IPS-11a (cell line): Measurements from ENCODE around the gene DYDC2.
A peak's percentile ranks its signal among the peaks of the same experiment; 100 is the strongest.

Experiments used
- H3K4me3 ChIP-seq: one replicate; pipeline ENCODE4 v1.5.1; 2013; ENCODE audit warnings: low read depth, low read length, control low read depth

The DYDC2 gene

DNA sequence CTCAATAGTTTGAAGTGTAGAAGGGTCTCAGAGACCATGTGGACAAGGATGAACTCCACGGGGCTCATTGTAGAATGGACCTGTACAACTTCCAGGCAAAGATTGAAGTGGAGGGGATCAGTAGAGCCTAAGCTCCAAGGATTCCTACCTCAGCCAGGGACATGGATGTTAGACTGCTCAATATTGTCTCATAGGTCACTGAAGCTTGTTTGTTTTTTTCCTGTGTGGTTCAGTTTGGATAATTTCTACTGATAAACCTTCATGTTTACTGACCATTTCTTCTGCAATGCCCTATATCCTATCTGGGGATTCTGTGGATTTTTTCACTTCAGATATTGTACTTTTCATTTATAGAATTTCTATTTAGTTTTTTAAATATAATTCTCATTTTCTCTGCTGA, 8.9 kb downstream of the DYDC2 start:
- no peak overlapping the region for H3K4me3 ChIP-seq

DNA sequence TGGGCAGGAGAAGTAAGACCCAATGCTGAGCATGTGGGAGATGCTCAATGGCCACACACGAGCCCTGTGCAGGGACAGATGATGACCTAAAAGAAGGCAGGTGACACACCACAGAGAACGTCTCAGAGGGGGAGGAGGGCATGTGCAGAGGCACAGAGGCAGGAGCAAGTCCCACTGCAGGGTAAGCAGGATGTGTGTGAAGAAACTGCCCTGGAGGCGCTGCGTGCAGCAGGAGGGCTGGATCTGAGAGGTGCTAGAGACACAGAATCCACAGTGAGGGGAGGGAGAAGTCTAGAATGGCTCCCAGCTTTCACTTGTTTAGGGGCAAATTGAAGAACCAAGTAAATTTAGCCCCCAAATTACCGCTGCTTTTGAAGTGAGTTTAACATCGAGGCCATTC, 14.9 kb downstream of the DYDC2 start:
- no peak overlapping the region for H3K4me3 ChIP-seq

DNA sequence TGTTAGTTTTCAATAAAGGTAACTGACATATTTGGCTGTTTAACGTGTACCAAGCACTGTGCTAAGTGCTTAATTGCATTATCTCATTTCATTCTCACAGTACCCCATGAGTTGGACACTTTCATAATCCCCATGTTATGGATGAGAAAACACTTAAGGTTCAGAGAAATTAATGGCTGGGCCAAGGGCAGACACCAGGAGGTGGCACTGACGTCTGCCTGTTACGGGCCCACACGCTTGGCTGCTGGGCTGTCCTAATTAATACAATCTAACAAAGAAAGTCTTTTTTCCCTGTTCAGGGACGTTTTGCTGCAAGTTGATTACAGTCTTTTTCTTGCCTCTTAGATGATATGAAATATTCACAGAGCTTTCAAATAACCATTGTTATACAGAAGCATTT, 16.1 kb downstream of the DYDC2 start:
- H3K4me3 ChIP-seq, result no peak overlapping the region

DNA sequence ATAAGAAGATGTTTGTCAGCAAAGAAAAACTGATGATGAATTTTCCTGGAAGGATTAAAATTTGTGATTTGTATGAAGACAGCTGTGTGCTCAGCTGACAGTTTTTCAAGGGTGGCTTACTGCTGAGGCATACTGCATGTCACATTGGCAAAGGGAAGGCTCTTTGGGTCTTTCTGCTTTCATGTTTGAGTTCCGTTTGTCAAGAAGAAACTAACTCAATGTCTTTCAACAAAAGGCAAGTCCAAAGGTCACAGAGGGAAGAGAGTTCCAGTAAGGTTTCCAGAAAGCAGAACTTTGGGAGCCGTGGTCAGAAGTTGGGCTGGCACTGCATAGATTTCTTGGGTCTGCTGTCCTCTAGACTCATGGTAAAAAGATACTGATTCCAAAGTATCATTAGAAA, 16.9 kb downstream of the DYDC2 start:
- no peak overlapping the region for H3K4me3 ChIP-seq

DNA sequence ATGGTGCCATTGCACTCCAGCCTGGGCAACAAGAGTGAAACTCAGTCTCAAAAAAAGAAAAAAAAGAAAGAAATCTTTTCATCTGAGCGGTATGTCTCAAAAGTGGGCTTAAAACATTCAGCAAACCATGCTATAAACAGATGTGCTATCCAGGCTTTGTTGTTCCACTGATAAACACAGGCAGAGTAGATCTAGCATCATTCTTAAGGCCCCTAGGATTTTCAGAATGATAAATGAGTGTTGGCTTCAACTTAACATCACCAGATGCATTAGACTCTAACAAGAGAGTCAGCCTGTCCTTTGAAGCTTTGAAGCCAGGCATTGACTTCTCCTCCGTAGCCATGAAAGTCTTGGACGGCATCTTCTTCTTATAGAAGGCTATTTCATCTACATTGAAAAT, 23.1 kb downstream of the DYDC2 start:
- H3K4me3 ChIP-seq, result no peak overlapping the region

DNA sequence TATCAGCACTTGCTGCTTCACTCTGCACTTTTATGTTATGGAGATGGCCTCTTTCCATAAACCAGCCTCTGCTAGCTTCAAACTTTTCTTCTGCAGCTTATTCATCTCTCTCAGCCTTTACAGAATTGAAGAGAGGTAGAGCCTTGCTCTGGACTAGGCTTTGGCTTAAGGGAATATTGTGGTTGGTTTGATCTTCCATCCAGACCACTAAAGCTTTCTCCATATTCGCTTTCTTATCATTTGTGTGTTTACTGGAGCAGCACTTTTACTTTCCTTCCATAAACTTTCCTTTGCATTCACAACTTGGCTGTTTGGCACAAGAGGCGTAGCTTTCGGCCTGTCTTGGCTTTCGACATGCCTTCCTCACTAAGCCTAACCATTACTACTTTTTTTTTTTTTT, 23.6 kb downstream of the DYDC2 start:
- H3K4me3 ChIP-seq, result no peak overlapping the region

DNA sequence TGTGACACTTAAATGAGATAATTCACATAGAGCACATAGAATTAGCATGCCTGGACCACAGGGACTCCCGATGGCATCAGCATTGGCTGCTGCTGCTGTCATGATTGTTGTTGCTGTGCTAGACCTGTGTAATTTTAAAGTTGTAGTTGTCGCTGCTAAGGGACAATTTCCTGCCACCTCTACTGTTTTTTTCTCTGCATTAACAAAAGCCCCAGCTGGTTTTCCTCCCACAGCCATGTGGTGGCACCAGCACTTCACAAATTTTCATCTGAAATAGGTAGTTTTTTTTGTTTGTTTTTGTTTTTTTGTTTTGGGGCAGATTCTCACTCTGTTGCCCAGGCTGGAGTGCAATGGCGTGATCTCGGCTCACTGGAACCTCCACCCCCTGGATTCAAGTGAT, 26.4 kb downstream of the DYDC2 start:
- H3K4me3 ChIP-seq, result no peak overlapping the region

DNA sequence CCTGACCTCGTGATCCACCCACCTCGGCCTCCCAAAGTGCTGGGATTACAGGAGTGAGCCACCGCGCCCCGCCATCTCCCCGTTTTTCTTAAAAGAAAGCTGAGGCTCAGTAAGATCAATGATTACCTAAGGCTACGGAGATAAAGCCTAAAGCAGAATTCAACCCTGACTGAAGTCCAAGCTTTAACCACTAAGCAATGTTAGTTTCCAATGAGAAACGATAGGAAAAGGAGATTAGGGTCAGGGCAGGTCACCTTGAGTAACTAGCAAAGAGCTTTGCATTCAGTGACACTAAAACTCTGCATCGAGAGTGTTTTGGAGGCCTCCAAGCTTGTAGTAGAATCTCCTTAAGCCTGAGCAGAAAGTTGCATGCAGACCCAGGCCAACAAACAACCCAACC, 34.2 kb downstream of the DYDC2 start:
- H3K4me3 ChIP-seq, result no peak overlapping the region

DNA sequence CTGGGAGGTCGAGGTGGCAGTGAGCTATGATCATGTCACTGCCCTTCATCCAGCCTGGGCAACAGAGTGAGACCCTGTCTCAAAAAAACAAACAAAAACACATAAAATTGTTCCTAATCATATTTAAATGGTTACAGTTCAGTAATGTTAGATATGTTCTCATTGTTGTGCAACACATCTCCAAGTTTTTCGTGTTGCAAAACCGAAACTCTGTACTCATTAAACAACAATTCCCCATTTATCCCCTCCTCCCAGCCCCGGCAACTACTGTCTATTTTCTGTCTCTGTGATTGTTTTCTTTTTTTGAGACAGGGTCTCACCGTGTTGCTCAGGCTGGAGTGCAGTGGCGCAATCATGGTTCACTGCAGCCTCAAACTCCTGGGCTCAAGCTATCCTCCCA, 35.7 kb downstream of the DYDC2 start:
- H3K4me3 ChIP-seq, result no peak overlapping the region

DNA sequence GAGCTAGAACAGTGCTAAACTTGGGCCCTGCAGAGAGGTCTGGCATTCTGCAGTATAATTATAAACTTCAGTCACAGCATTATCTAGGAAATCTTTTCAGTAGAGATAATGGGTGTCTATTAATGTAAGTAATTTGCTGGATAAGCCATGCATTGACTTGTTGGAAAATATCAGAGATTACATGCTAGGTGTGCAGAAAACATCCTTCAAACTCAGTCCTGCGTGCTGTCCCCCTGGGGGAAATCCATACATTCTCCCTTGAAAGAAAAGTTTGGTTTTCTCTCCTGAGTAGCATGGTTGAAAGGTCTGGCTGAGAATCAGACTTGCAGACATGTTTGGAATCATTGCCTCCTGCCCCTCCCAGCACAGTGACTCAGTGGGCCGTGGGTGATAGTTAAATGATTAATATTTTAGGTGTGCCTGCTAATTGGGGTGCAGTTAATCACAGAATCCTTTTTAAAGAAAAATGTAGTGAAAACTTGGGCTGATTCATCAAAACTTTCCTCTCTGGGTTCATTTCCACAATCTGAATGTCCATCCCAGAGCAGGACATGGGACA, 37.9 kb downstream of the DYDC2 start:
- H3K4me3 ChIP-seq, result no peak overlapping the region

DNA sequence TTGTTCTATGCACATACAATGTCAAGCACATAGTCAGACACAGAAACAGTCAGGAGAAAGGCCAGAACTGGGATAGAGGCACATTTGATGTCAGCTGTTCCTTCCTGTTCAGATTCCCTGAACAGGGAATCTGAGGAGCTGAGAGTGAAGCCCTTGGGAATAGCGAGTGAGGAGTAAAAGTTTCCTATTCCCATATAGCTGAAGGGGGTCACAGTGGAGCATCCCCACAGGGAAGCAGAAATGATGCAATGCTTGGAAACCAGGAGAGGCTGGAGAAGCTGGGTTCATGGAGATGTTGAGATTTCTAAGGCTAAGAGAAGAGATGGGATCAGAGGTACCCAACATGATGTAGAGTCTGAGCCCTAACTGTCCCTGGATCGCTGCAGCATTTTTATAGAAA, 40.4 kb downstream of the DYDC2 start:
- no peak overlapping the region for H3K4me3 ChIP-seq

DNA sequence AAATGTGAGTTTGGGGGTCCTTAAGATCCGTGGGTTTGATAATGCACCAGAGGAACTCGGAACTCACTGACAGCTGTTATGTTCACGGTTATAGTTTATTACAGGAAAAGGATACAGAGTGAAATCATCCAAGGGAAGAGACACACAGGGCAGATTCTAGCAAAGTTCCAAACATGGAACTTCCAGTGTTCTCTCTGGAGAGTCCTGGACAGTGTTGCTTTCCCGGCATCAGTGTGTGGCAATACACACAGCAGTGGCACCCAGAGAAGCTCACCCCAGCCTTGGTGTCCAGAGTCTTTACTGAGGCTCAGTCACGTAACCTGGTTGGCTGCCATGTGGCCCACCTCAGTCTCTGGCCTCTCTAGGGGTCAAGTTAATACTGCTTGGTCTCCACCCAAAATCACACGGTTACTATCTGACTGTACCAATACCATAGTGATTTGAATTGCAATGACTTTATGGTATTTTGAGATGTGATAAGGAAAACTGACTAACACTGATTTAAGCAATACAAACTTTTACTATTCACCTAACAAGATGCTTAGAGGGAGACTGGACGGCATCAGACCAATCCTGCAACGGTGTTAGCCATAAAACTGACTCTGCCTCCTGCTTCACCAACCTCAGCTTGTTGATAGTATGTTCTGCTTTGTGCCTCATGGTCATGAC, 43.7 kb downstream of the DYDC2 start:
- no peak overlapping the region for H3K4me3 ChIP-seq

DNA sequence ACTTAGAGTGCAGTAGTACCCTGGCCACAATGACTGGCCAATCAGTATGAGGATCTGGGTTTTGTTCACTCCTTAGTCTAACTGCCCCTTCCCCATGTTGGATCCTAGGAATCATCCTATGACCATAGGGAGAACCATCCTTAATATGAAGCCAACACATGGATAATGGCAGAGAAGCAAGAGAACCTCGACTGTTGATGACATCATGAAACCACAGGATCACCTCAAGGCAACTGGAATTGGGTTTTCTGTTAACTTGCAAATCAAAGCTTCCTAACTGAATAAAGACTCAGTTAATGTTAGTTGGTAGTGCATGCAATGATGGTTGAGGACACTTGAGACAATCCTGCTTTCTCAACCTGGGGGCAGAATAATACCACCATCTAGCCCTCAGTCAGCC, 48.5 kb downstream of the DYDC2 start:
- H3K4me3 ChIP-seq, result no peak overlapping the region

DNA sequence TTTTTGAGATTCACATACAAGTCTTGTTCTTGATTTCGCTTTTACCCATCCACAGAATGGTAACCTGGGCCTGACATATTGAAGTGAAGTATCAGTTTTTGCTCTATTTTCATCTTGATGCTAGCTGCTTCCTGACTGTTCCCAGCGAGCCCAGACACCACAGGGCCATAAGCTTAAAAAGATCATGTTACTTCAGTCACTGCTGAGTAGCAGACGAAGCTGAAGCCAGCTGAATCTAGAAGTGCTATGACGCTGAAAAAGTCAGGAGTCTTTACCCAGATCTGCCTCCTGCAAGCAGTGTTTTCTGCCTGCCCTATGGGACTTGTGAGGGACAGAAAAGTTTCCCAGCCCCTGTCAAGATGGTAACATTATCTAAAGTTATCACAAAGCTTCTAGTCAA, 49.0 kb downstream of the DYDC2 start:
- no peak overlapping the region for H3K4me3 ChIP-seq

DNA sequence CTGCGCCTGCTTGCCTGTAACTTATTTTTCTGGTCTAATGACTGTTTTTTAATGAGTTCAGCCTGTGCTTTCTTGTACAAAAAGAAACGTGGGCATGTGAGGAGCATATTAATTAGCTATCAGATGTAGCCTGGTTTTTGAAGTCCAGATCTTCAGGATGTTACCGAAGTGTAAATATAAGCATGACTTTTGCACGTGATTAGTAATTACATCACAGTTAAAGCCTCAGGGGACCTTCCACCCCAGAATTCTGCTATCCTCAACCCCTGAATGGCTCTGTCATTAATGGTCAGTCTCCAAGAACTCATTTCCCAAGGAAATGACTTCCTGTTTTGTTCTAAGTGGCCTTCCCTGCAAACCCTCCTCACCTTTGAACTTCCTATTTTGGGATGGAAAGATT, 49.6 kb downstream of the DYDC2 start:
- H3K4me3 ChIP-seq, result no peak overlapping the region

DNA sequence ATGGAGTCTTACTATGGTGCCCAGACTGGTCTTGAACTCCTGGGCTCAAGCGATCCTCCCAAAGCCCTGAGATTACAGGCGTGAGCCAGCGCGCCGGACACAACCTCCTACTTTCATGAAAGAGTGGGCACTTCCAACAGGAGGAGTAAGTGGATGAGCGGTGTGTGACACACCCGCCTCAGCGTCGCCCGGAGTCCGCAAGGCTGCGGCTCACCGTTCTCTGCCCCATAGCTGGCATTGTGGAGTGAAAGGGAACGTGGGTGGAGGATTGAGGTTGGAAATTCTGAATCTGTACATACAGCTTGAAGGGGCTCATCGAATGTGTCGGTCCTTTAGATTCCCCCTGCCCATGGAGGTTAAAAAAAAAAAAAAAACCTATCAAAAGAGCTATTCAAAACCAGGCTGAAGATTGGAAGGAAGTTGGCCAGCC, 51.2 kb downstream of the DYDC2 start:
- peak overlapping the region; percentile 58 for H3K4me3 ChIP-seq

DNA sequence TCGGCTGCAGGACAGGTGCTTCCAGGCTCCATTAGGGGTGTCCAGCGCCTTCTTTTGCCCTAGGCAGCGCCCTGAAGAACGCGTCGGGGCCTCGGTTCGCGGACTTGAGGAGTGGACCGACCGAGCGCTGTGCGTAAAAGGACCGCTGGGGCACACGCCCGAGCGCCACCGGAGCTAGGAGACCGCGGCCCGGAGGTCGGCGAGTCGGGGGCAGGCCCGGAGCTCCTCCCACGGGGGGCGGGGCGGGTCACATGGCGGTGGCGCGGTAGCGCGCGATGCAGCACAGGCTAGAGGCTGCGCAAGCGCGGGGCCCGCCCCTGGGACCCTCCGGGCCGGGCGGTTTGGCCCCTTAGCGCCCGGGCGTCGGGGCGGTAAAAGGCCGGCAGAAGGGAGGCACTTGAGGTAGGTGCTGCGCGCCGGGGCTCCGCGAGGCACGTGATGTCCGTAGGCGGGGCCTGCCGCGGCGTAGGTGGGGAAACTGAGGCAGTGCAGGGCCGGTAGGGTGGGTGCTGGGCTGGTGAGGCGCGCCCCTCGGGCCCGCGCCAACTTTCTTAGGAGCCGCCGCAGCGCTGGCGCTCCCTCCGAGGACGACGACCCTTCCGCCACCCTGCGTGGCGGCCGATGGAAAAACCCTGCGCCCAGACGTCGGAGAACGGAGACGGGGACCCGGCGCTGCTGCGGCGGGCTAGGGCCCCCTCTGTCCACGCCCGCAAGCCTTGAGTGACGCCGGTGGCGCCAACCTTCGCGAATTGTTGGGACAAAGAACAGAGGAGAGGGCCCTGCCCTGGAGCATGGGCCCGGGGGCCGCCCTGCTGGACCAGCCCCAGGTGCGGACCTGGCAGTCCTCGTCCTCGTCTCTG, 51.9 kb downstream of the DYDC2 start, which contains the start of gene PRXL2A:
Gene PRXL2A (plus strand): TSS at position 310 of the 860 bp plus-strand sequence. CDS start 11,917 bp downstream, outside the sequence.
- H3K4me3 ChIP-seq, result peak within 1 kb of the TSS; percentile 58

DNA sequence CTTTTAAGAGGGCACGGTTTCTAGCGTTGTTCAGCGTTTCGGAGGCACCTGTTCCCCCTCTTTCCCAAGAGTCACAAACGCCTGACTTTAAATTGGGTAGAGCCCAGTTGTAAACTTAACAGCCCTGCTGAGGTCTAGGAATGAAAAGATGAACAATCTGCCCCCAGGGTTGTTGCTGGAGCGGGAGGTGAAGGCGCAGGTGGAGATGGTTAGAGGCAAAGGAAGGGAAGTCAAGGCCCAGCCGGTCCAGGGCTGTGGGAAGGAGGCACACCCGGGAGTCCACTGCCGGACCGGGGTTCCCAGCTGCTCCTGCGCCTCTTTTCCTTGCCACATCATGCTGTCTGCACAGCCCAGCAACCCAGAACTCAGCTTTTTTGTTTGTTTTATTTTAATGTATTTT, 52.5 kb downstream of the DYDC2 start:
- peak overlapping the region; percentile 58 for H3K4me3 ChIP-seq

DNA sequence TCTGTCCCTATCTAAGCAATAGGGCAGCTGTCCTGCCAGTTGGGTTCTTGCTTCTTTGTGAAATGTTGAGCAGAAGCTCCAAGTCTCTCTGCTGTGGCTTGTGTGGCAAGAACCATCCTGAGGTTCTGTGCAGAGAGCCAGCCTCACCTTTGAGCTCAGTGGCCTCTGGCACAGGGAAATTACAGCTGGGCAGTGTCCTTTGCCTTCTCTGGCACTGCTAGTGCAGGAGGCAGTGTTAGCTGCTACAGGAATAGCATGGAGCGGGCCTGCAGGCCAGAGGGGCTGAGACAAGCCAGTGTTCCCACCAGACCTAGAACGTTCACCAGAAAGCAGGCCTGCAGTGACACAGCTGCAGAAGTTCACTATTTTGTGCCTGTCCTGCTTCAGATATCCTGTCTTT, 53.5 kb downstream of the DYDC2 start:
- H3K4me3 ChIP-seq, result no peak overlapping the region

DNA sequence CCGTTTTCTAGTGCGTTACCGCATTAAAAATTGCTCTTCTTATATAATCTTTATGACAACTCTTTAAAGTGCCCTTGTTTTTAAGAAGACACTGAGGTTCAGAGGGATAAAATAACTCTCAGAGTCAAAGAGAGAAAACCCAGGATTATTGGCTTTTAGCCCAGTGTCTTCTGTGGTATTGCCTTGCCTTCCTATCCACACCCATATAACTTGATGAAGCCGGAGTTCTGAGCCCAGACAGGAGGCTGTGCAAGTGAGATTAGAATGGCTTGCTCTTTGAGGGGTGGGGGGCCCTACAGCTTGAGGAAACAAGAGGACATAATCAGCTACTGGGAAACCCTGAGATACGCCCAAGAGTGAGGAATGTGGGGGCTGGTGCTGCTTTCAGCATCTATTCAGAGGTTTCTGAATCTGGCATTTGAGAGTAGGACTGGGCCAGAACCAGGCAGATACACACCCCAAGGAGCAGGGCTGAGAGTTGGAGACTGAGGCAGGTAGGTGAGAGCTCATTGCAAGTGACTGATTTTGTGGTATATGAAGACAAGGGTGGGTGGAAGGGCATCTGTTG, 54.1 kb downstream of the DYDC2 start:
- H3K4me3 ChIP-seq, result no peak overlapping the region

DNA sequence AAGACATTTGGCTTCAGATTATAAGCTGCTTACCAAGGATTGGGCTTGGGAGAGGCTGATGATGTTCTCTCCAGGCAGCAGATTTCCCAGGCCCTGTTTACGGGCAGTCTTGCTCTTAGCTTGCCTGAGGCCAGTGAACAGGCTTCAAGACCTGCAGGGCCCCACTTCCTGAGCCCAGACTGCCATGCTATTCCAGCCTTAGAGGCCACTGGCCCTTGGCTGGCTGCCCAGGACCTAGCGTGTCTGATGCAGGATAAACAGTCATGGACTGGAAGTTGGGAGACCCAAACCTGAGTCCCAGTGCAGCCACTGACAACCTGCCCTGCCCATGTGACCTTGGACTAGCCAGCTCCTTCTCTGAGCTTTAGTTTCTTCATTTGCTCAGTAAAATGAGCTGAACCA, 54.7 kb downstream of the DYDC2 start:
- no peak overlapping the region for H3K4me3 ChIP-seq
